Hematopoietic multipotent progenitor cell treated with erythropoietin and hydrocortisone succinate and interleukin-3 and kit ligand, for 4 days (in vitro differentiated cells): ENCODE measurements around the gene CRYL1.

Experiments used
- DNase-seq: peaks from one replicate; pipeline ENCODE4 v3.0.0-alpha.2; 2015

Gene CRYL1

GRCh38 chr13:20394506-20394905 is 131.2 kb downstream of the CRYL1 start:
- DNase-seq, result peak; percentile 33

- no peak for DNase-seq
Measured at GRCh38 chr13:20394169-20394501, 131.5 kb downstream of the CRYL1 start.

- no peak for DNase-seq
Measured at GRCh38 chr13:20393273-20394168, 132.1 kb downstream of the CRYL1 start.

- no peak for DNase-seq
Measured at GRCh38 chr13:20392530-20392929, 133.1 kb downstream of the CRYL1 start.

GRCh38 chr13:20391597-20392452 is 133.8 kb downstream of the CRYL1 start:
- no peak for DNase-seq

- no peak for DNase-seq
Measured at GRCh38 chr13:20390526-20391175, 135.0 kb downstream of the CRYL1 start.

- DNase-seq, result no peak
Measured at GRCh38 chr13:20389696-20390525, 135.7 kb downstream of the CRYL1 start.

GRCh38 chr13:20388184-20388583 is 137.5 kb downstream of the CRYL1 start:
- no peak for DNase-seq

- peak; percentile 55 for DNase-seq
Measured at GRCh38 chr13:20387441-20387971, 138.2 kb downstream of the CRYL1 start.

GRCh38 chr13:20387006-20387405 is 138.7 kb downstream of the CRYL1 start:
- DNase-seq, result no peak

- DNase-seq, result no peak
Measured at GRCh38 chr13:20383058-20383457, 142.6 kb downstream of the CRYL1 start.

GRCh38 chr13:20381401-20381800 is 144.3 kb downstream of the CRYL1 start:
- no peak for DNase-seq

GRCh38 chr13:20378721-20379120 is 146.9 kb downstream of the CRYL1 start:
- no peak for DNase-seq

GRCh38 chr13:20377720-20378119 is 147.9 kb downstream of the CRYL1 start:
- no peak for DNase-seq

GRCh38 chr13:20375871-20376270 is 149.8 kb downstream of the CRYL1 start:
- DNase-seq, result no peak

- DNase-seq, result no peak
Measured at GRCh38 chr13:20373861-20374260, 151.8 kb downstream of the CRYL1 start.

GRCh38 chr13:20371825-20372224 is 153.8 kb downstream of the CRYL1 start:
- DNase-seq, result no peak

GRCh38 chr13:20370815-20371421 is 154.7 kb downstream of the CRYL1 start:
- no peak for DNase-seq

- no peak for DNase-seq
Measured at GRCh38 chr13:20369886-20370361, 155.7 kb downstream of the CRYL1 start.

- no peak for DNase-seq
Measured at GRCh38 chr13:20366056-20366455, 159.6 kb downstream of the CRYL1 start.

- no peak for DNase-seq
Measured at GRCh38 chr13:20363603-20364002, 162.1 kb downstream of the CRYL1 start.

GRCh38 chr13:20363172-20363571 is 162.5 kb downstream of the CRYL1 start:
- DNase-seq, result peak; percentile 15
